OCI-LY7 (cell line): ENCODE results near the gene GLYR1.

ENCODE experiments used
- CTCF ChIP-seq: fragments of 200-600 bp; sonication (generic); conservative IDR thresholded peaks from 2 replicates; pipeline ENCODE4 v1.5.1; 2014; ENCODE audit warnings: mild to moderate bottlenecking, antibody characterized with exemption, low read length, moderate library complexity, mixed read lengths
- EZH2phosphoT487 ChIP-seq: fragments of 200-600 bp; sonication (generic); IDR thresholded peaks from 2 replicates; pipeline ENCODE4 v1.6.1; 2018; ENCODE audit warnings: low read depth, borderline replicate concordance, mild to moderate bottlenecking, mixed run types, antibody characterized with exemption, low read length, moderate library complexity, mixed read lengths

GRCh38 chr16:4893103-4893862, 46.2 kb upstream of the GLYR1 start:
- TF ChIP-seq CTCF, result no peak
- TF ChIP-seq EZH2phosphoT487, result no peak
